Measurements from ENCODE around the gene STRADB.

Gene STRADB

DNA sequence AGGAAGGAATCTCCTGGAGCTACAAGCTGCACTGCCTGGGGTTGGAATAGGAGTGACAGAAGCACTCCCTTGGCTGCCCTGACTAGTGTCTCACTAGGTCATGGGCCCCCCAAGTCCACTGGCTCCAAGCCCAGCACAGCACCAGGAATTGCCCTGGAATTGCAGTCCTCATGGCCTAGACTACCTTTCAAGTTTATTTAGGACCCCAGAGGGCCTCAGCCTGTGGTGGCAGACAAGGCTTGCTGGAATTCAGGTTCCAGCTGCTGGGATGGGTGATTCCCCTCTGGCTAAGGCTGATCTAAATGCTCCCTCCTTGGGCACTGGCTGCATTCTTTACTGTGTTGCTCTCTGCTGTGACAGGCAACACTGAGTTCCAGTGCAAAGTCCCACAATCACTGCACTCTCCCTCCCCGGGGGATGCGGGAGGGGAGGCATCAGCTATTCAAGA lies 14.0 kb downstream of the STRADB start:
- Histone ChIP-seq H3K27me3 (ENCODE audit: control insufficient read depth, low read length) (no peaks in the 10 kb centered on the region), H3K9me2 (replicated peaks; ENCODE audit: control insufficient read depth, low read length) (no peaks in the 10 kb centered on the region), H4K20me1 (ENCODE audit: control insufficient read depth, insufficient read depth, low read depth, low read length) (no peaks in the 10 kb centered on the region), H3K4me1 (ENCODE audit: control insufficient read depth, low read length) (no peaks in the 10 kb centered on the region), H3K79me2 (ENCODE audit: control insufficient read depth, low read length) (no peaks in the 10 kb centered on the region), H3K4me3 (ENCODE audit: low read length) (no peak overlapping the region), H3F3A (ENCODE audit: control insufficient read depth, insufficient read depth) (no peaks in the 10 kb centered on the region), H3K4me2 (ENCODE audit: low read length) (no peak overlapping the region), H3K36me3 (ENCODE audit: control insufficient read depth, low read length) (no peaks in the 10 kb centered on the region), H3K9me3 (ENCODE audit: control insufficient read depth, insufficient read depth, low read length) (peaks cover 2% of the 10 kb centered on the region; the same call in 1 of the 2 replicates), H3K27ac (ENCODE audit: low read depth, low read length) (no peak overlapping the region)
- TF ChIP-seq EZH2phosphoT487 (IDR thresholded peaks at IDR 0.05; ENCODE audit: borderline replicate concordance, low read length) = no peak
- TF ChIP-seq, protein P1, sequence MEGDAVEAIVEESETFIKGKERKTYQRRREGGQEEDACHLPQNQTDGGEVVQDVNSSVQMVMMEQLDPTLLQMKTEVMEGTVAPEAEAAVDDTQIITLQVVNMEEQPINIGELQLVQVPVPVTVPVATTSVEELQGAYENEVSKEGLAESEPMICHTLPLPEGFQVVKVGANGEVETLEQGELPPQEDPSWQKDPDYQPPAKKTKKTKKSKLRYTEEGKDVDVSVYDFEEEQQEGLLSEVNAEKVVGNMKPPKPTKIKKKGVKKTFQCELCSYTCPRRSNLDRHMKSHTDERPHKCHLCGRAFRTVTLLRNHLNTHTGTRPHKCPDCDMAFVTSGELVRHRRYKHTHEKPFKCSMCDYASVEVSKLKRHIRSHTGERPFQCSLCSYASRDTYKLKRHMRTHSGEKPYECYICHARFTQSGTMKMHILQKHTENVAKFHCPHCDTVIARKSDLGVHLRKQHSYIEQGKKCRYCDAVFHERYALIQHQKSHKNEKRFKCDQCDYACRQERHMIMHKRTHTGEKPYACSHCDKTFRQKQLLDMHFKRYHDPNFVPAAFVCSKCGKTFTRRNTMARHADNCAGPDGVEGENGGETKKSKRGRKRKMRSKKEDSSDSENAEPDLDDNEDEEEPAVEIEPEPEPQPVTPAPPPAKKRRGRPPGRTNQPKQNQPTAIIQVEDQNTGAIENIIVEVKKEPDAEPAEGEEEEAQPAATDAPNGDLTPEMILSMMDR (IDR thresholded peaks at IDR 0.05; ENCODE audit: low read depth, low read length, poor library complexity, severe bottlenecking) = no peak

DNA sequence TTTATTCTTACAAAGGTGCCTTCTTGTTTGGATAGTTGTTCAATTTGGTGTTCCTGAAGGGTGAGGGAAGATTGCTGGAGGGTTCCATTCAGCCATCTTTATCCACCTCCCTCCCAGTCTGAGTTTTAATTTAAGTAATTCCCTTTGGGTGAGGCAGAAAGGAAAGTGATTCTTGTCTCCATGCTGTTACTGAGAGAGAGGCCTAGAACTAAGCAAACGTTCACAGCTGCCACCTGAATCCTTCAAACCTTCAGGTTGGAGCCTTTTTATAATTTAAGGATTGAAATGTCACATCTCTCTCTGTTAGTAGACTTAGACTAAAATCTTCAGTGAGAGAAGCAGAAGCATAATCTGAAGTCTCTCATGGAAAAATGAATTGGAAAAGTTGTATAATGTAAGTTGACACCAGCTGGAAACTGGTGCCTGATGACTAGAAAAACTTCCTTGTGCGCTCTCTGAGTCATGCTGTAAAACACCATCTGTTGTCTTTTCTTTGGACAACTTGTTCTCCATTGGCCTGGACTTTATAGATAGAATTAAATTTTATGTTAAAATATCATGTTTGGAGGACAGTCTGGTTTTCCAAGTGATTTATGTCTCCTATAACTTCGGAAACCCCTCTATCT lies 14.6 kb downstream of the STRADB start:
- no peaks in the 10 kb centered on the region for H4K20me1 ChIP-seq (ENCODE audit: control insufficient read depth, insufficient read depth, low read depth, low read length)
- no peaks in the 10 kb centered on the region for H3K9me2 ChIP-seq (replicated peaks; ENCODE audit: control insufficient read depth, low read length)
- H3K27me3 ChIP-seq (ENCODE audit: control insufficient read depth, low read length) = no peaks in the 10 kb centered on the region
- no peaks in the 10 kb centered on the region for H3K4me1 ChIP-seq (ENCODE audit: control insufficient read depth, low read length)
- H3K4me3 ChIP-seq (ENCODE audit: low read length) = no peak overlapping the region
- H3F3A ChIP-seq (ENCODE audit: control insufficient read depth, insufficient read depth) = no peaks in the 10 kb centered on the region
- H3K36me3 ChIP-seq (ENCODE audit: control insufficient read depth, low read length) = no peaks in the 10 kb centered on the region
- no peaks in the 10 kb centered on the region for H3K79me2 ChIP-seq (ENCODE audit: control insufficient read depth, low read length)
- H3K27ac ChIP-seq (ENCODE audit: low read depth, low read length) = no peak overlapping the region
- H3K4me2 ChIP-seq (ENCODE audit: low read length) = no peak overlapping the region
- no peaks in the 10 kb centered on the region; the same call in 1 of the 2 replicates for H3K9me3 ChIP-seq (ENCODE audit: control insufficient read depth, insufficient read depth, low read length)
- TF ChIP-seq, protein P1 (IDR thresholded peaks at IDR 0.05; ENCODE audit: low read depth, low read length, poor library complexity, severe bottlenecking) = no peak
- no peak for TF ChIP-seq EZH2phosphoT487 (IDR thresholded peaks at IDR 0.05; ENCODE audit: borderline replicate concordance, low read length)

DNA sequence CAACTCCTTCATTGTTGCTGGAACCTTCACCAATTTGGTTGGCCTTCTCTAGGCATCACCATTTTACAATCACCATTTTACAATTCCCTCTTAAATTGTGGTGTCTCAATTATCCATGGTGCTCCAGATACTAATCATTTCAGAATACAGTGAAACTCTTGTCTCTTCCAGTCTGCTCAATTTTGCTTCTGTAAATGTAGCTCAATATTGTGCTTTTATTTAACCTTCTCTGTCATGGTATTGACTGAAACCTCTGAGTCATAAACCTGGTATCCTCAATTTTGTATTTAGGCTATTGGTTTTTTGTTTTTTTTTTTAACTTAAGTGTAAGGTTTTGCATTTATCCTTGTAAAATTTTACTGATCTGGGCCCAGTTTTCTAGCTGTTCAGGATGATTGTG lies 16.1 kb downstream of the STRADB start:
- Histone ChIP-seq H3K36me3 (ENCODE audit: control insufficient read depth, low read length) (no peaks in the 10 kb centered on the region), H3F3A (ENCODE audit: control insufficient read depth, insufficient read depth) (no peaks in the 10 kb centered on the region), H4K20me1 (ENCODE audit: control insufficient read depth, insufficient read depth, low read depth, low read length) (no peaks in the 10 kb centered on the region), H3K9me2 (replicated peaks; ENCODE audit: control insufficient read depth, low read length) (no peaks in the 10 kb centered on the region), H3K4me2 (ENCODE audit: low read length) (no peak overlapping the region), H3K27ac (ENCODE audit: low read depth, low read length) (no peak overlapping the region), H3K27me3 (ENCODE audit: control insufficient read depth, low read length) (no peaks in the 10 kb centered on the region), H3K4me3 (ENCODE audit: low read length) (no peak overlapping the region), H3K9me3 (ENCODE audit: control insufficient read depth, insufficient read depth, low read length) (no peaks in the 10 kb centered on the region), H3K79me2 (ENCODE audit: control insufficient read depth, low read length) (no peaks in the 10 kb centered on the region), H3K4me1 (ENCODE audit: control insufficient read depth, low read length) (no peaks in the 10 kb centered on the region)
- TF ChIP-seq, protein P1 (IDR thresholded peaks at IDR 0.05; ENCODE audit: low read depth, low read length, poor library complexity, severe bottlenecking) = no peak
- TF ChIP-seq EZH2phosphoT487 (IDR thresholded peaks at IDR 0.05; ENCODE audit: borderline replicate concordance, low read length) = no peak
